Prostate gland (tissue), 2 donors: ENCODE measurements around the gene CASKIN1.

ENCODE experiments used
- POLR2A ChIP-seq: fragments of 450-650 bp; IDR thresholded peaks from one replicate; pipeline ENCODE4 v1.6.1; 2016; ENCODE audit warnings: antibody characterized with exemption, mild to moderate bottlenecking
- POLR2AphosphoS5 ChIP-seq: sonication (generic); formaldehyde crosslinking; IDR thresholded peaks from one replicate; pipeline ENCODE4 v1.6.1; 2017; ENCODE audit warnings: antibody characterized with exemption
- TF ChIP-seq, protein P1 (sequence below), 4 experiments: fragments of 200-600 bp in 2 of 4; fragments of 450-650 bp in 2 of 4; sonication (generic) in 2 of 4; IDR thresholded peaks; 1 replicate in 3 of 4; 2 replicates in 1 of 4; pipeline ENCODE4 v1.5.1; 2016 to 2019; ENCODE audit warnings: antibody characterized with exemption in 4 of 4, mild to moderate bottlenecking in 2 of 4, moderate library complexity in 2 of 4

- TF ChIP-seq, protein P1, sequence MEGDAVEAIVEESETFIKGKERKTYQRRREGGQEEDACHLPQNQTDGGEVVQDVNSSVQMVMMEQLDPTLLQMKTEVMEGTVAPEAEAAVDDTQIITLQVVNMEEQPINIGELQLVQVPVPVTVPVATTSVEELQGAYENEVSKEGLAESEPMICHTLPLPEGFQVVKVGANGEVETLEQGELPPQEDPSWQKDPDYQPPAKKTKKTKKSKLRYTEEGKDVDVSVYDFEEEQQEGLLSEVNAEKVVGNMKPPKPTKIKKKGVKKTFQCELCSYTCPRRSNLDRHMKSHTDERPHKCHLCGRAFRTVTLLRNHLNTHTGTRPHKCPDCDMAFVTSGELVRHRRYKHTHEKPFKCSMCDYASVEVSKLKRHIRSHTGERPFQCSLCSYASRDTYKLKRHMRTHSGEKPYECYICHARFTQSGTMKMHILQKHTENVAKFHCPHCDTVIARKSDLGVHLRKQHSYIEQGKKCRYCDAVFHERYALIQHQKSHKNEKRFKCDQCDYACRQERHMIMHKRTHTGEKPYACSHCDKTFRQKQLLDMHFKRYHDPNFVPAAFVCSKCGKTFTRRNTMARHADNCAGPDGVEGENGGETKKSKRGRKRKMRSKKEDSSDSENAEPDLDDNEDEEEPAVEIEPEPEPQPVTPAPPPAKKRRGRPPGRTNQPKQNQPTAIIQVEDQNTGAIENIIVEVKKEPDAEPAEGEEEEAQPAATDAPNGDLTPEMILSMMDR (IDR thresholded peaks at IDR 0.05) = no peak
- TF ChIP-seq POLR2AphosphoS5 (no peak), POLR2A (no peak)
Observed at GRCh38 chr16:2156849-2157224, 39.6 kb downstream of the CASKIN1 start.
